ENCODE results near the gene PIP4P1. TPM values are rescaled to one million over a fixed set of nuclear protein-coding genes. Genes with fewer than 3 reads are reported as not detected.

PIP4P1 gene
- total RNA-seq, 1 experiment from 2014 or later: 29.4 TPM

GRCh38 chr14:20469890-20470602 lies 8.8 kb upstream of the PIP4P1 start:
- Histone ChIP-seq H3K36me3 (ENCODE audit: insufficient read depth, low read length) (peaks cover 38% of the 10 kb centered on the region), H3K4me2 (ENCODE audit: low read depth, low read length, poor library complexity, severe bottlenecking) (peak overlapping the region; percentile 96), H3K9ac (ENCODE audit: low read length) (peak overlapping the region; percentile 97), H3K4me3 (ENCODE audit: low read length) (peak overlapping the region; percentile 96), H3K4me1 (ENCODE audit: low read length) (peaks cover 22% of the 10 kb centered on the region), H3K9me2 (replicated peaks; ENCODE audit: insufficient read depth, low read length) (no peaks in the 10 kb centered on the region), H3K9me3 (ENCODE audit: low read length) (no peaks in the 10 kb centered on the region), H3K79me2 (ENCODE audit: low read length) (peaks cover 39% of the 10 kb centered on the region), H3K27ac (ENCODE audit: low read length) (peak overlapping the region; percentile 57), H2AFZ (ENCODE audit: low read length) (peak overlapping the region; percentile 0; the same call in 1 of the 2 replicates), H4K20me1 (ENCODE audit: insufficient read depth, low read depth, low read length) (peaks cover 38% of the 10 kb centered on the region), H3K27me3 (ENCODE audit: low read length) (no peaks in the 10 kb centered on the region)
- peak; percentile 83 for DNase-seq

GRCh38 chr14:20469242-20469889 lies 8.1 kb upstream of the PIP4P1 start, which contains the start of gene PNP:
Gene PNP, plus strand, starts transcription at chr14:20469406. Its CDS starts 119 bp downstream, at chr14:20469525.
- Histone ChIP-seq H3K4me2 (ENCODE audit: low read depth, low read length, poor library complexity, severe bottlenecking) (peak within 1 kb of the TSS; percentile 96), H3K9me3 (ENCODE audit: low read length) (no peaks in the 10 kb centered on the region), H3K4me3 (ENCODE audit: low read length) (peak within 1 kb of the TSS; percentile 96), H3K27ac (ENCODE audit: low read length) (peak within 1 kb of the TSS; percentile 57), H4K20me1 (ENCODE audit: insufficient read depth, low read depth, low read length) (peaks cover 34% of the 10 kb centered on the region), H3K27me3 (ENCODE audit: low read length) (no peaks in the 10 kb centered on the region), H3K9me2 (replicated peaks; ENCODE audit: insufficient read depth, low read length) (no peaks in the 10 kb centered on the region), H3K79me2 (ENCODE audit: low read length) (peaks cover 39% of the 10 kb centered on the region), H2AFZ (ENCODE audit: low read length) (peak within 1 kb of the TSS; percentile 96), H3K9ac (ENCODE audit: low read length) (peak within 1 kb of the TSS; percentile 97), H3K4me1 (ENCODE audit: low read length) (peaks cover 22% of the 10 kb centered on the region), H3K36me3 (ENCODE audit: insufficient read depth, low read length) (peaks cover 31% of the 10 kb centered on the region)
- DNase-seq: peak; percentile 99

- Histone ChIP-seq H3K9me2 (replicated peaks; ENCODE audit: insufficient read depth, low read length) (no peaks in the 10 kb centered on the region), H3K9ac (ENCODE audit: low read length) (peak overlapping the region; percentile 97), H3K9me3 (ENCODE audit: low read length) (no peaks in the 10 kb centered on the region), H3K4me2 (ENCODE audit: low read depth, low read length, poor library complexity, severe bottlenecking) (peak overlapping the region; percentile 96), H3K36me3 (ENCODE audit: insufficient read depth, low read length) (peaks cover 26% of the 10 kb centered on the region), H3K4me3 (ENCODE audit: low read length) (peak overlapping the region; percentile 96), H3K27ac (ENCODE audit: low read length) (no peak overlapping the region), H3K79me2 (ENCODE audit: low read length) (peaks cover 39% of the 10 kb centered on the region), H2AFZ (ENCODE audit: low read length) (peak overlapping the region; percentile 96), H3K4me1 (ENCODE audit: low read length) (peaks cover 22% of the 10 kb centered on the region), H3K27me3 (ENCODE audit: low read length) (no peaks in the 10 kb centered on the region), H4K20me1 (ENCODE audit: insufficient read depth, low read depth, low read length) (peaks cover 29% of the 10 kb centered on the region)
- DNase-seq: no peak
Measured at GRCh38 chr14:20468764-20469241, 7.6 kb upstream of the PIP4P1 start.

- Histone ChIP-seq H4K20me1 (ENCODE audit: insufficient read depth, low read depth, low read length) (peaks cover 10% of the 10 kb centered on the region), H3K4me3 (ENCODE audit: low read length) (peak overlapping the region; percentile 81), H3K79me2 (ENCODE audit: low read length) (peaks cover 55% of the 10 kb centered on the region), H3K9me3 (ENCODE audit: low read length) (no peaks in the 10 kb centered on the region), H3K27ac (ENCODE audit: low read length) (peak overlapping the region; percentile 75), H3K4me1 (ENCODE audit: low read length) (peaks cover 54% of the 10 kb centered on the region), H3K27me3 (ENCODE audit: low read length) (no peaks in the 10 kb centered on the region), H3K4me2 (ENCODE audit: low read depth, low read length, poor library complexity, severe bottlenecking) (peak overlapping the region; percentile 93), H3K9me2 (replicated peaks; ENCODE audit: insufficient read depth, low read length) (no peaks in the 10 kb centered on the region; the same call in 1 of the 2 replicates), H3K9ac (ENCODE audit: low read length) (peak overlapping the region; percentile 88), H3K36me3 (ENCODE audit: insufficient read depth, low read length) (peaks cover 29% of the 10 kb centered on the region), H2AFZ (ENCODE audit: low read length) (no peak overlapping the region)
- peak; percentile 80 for DNase-seq
Measured at GRCh38 chr14:20460458-20461224, 593 bp downstream of the PIP4P1 start.

- H3K9me3 ChIP-seq (ENCODE audit: low read length): no peaks in the 10 kb centered on the region
- H3K4me1 ChIP-seq (ENCODE audit: low read length): peaks cover 60% of the 10 kb centered on the region
Measured at GRCh38 chr14:20458031-20458789, 3.0 kb downstream of the PIP4P1 start.

GRCh38 chr14:20456971-20457370 lies 4.3 kb downstream of the PIP4P1 start:
- Histone ChIP-seq H4K20me1 (ENCODE audit: insufficient read depth, low read depth, low read length) (peaks cover 10% of the 10 kb centered on the region), H3K27ac (ENCODE audit: low read length) (no peak overlapping the region), H3K27me3 (ENCODE audit: low read length) (no peaks in the 10 kb centered on the region), H3K4me2 (ENCODE audit: low read depth, low read length, poor library complexity, severe bottlenecking) (peak overlapping the region; percentile 81), H3K79me2 (ENCODE audit: low read length) (peaks cover 81% of the 10 kb centered on the region), H3K9me3 (ENCODE audit: low read length) (no peaks in the 10 kb centered on the region), H3K36me3 (ENCODE audit: insufficient read depth, low read length) (peaks cover 37% of the 10 kb centered on the region), H3K9ac (ENCODE audit: low read length) (peak overlapping the region; percentile 83), H3K4me3 (ENCODE audit: low read length) (peak overlapping the region; percentile 86), H3K9me2 (replicated peaks; ENCODE audit: insufficient read depth, low read length) (no peaks in the 10 kb centered on the region), H3K4me1 (ENCODE audit: low read length) (peaks cover 56% of the 10 kb centered on the region), H2AFZ (ENCODE audit: low read length) (no peak overlapping the region)
- DNase-seq: no peak

More at GRCh38 chr14:20458031-20458789, 3.0 kb downstream of the PIP4P1 start:
- Histone ChIP-seq H3K4me3 (ENCODE audit: low read length) (no peak overlapping the region), H2AFZ (ENCODE audit: low read length) (no peak overlapping the region), H3K9me2 (replicated peaks; ENCODE audit: insufficient read depth, low read length) (no peaks in the 10 kb centered on the region; the same call in 1 of the 2 replicates), H3K27ac (ENCODE audit: low read length) (no peak overlapping the region), H3K79me2 (ENCODE audit: low read length) (peaks cover 71% of the 10 kb centered on the region), H3K4me2 (ENCODE audit: low read depth, low read length, poor library complexity, severe bottlenecking) (peak overlapping the region; percentile 5), H3K27me3 (ENCODE audit: low read length) (no peaks in the 10 kb centered on the region), H3K36me3 (ENCODE audit: insufficient read depth, low read length) (peaks cover 29% of the 10 kb centered on the region), H3K9ac (ENCODE audit: low read length) (peak overlapping the region; percentile 13; the same call in 1 of the 2 replicates), H4K20me1 (ENCODE audit: insufficient read depth, low read depth, low read length) (peaks cover 10% of the 10 kb centered on the region)
- no peak for DNase-seq

- peaks cover 44% of the 10 kb centered on the region for H3K36me3 ChIP-seq (ENCODE audit: insufficient read depth, low read length)
- H3K4me1 ChIP-seq (ENCODE audit: low read length): peaks cover 53% of the 10 kb centered on the region
- DNase-seq: peak; percentile 97
- H3K9me3 ChIP-seq (ENCODE audit: low read length): no peaks in the 10 kb centered on the region
- peaks cover 7% of the 10 kb centered on the region for H4K20me1 ChIP-seq (ENCODE audit: insufficient read depth, low read depth, low read length)
- no peaks in the 10 kb centered on the region for H3K27me3 ChIP-seq (ENCODE audit: low read length)
- H3K4me3 ChIP-seq (ENCODE audit: low read length): peak overlapping the region; percentile 86
- H3K9ac ChIP-seq (ENCODE audit: low read length): peak overlapping the region; percentile 83
- H3K27ac ChIP-seq (ENCODE audit: low read length): peak overlapping the region; percentile 80
- peaks cover 78% of the 10 kb centered on the region for H3K79me2 ChIP-seq (ENCODE audit: low read length)
- no peaks in the 10 kb centered on the region for H3K9me2 ChIP-seq (replicated peaks; ENCODE audit: insufficient read depth, low read length)
- H3K4me2 ChIP-seq (ENCODE audit: low read depth, low read length, poor library complexity, severe bottlenecking): peak overlapping the region; percentile 81
- peak overlapping the region; percentile 66; the same call in 1 of the 2 replicates for H2AFZ ChIP-seq (ENCODE audit: low read length)
Measured at GRCh38 chr14:20455355-20456300, 5.6 kb downstream of the PIP4P1 start.
